IPS DF 6.9 (cell line): ENCODE data around the gene RCE1.

Experiments
- DNase-seq: peaks from one replicate; pipeline ENCODE4 v3.0.0-alpha.2; 2013; ENCODE audit warnings: low read depth, low spot score
- H3K27ac ChIP-seq: one replicate; pipeline ENCODE4 v1.5.1; 2013; ENCODE audit warnings: low read length, control low read depth
- H3K27me3 ChIP-seq: 2 replicates; pipeline ENCODE4 v1.6.1; 2013; ENCODE audit warnings: mild to moderate bottlenecking, low read length; ENCODE audit not compliant: control insufficient read depth, insufficient read depth
- H3K36me3 ChIP-seq: 2 replicates; pipeline ENCODE4 v1.6.1; 2013; ENCODE audit warnings: low read length; ENCODE audit not compliant: control insufficient read depth, insufficient read depth
- H3K4me1 ChIP-seq: 2 replicates; pipeline ENCODE4 v1.6.1; 2013; ENCODE audit warnings: low read length; ENCODE audit not compliant: control insufficient read depth, insufficient read depth
- H3K4me3 ChIP-seq: 2 replicates; pipeline ENCODE4 v1.5.1; 2013; ENCODE audit warnings: mild to moderate bottlenecking, low read length
- H3K9me3 ChIP-seq: 2 replicates; pipeline ENCODE4 v1.6.1; 2013; ENCODE audit warnings: low read length, inconsistent platforms; ENCODE audit not compliant: control insufficient read depth, insufficient read depth
- WGBS: extraction: QIAGEN DNeasy Blood & Tissue Kit; methylation state at CpG from one replicate; pipeline ENCODE4 v1.1.7; 2013; ENCODE audit warnings: mixed read lengths, missing lambda C conversion rate; ENCODE audit not compliant: insufficient read length, insufficient coverage; 5-methylcytosine and 5-hydroxymethylcytosine counted together

Gene RCE1

DNA sequence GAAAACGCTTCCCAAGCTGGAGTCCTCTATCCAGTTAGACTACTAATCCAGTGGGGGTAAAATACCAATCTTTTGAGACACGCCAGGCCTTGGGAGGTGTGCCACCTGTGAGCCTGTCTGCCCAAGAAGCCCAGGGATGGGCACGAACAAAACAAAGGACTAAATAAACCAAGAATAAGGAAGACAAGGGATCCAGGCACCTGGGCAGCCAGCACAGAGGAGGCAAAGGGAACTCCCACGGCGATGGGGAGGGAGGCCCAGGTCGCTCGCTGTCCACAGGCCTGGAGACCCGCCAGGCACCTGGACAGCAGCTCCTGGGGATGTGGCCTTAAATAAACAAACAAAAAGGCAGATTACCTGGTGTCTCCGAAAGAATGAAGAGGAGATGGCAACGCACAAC is 45.0 kb downstream of the RCE1 start:
- Histone ChIP-seq H3K4me3 (no peak overlapping the region), H3K27me3 (no peaks in the 10 kb centered on the region), H3K9me3 (no peaks in the 10 kb centered on the region), H3K36me3 (no peaks in the 10 kb centered on the region), H3K4me1 (peaks cover 1% of the 10 kb centered on the region; the same call in 1 of the 2 replicates), H3K27ac (no peak overlapping the region)
- WGBS: no CpG with 5 or more reads among the region's 10 CpGs
- no peak for DNase-seq

DNA sequence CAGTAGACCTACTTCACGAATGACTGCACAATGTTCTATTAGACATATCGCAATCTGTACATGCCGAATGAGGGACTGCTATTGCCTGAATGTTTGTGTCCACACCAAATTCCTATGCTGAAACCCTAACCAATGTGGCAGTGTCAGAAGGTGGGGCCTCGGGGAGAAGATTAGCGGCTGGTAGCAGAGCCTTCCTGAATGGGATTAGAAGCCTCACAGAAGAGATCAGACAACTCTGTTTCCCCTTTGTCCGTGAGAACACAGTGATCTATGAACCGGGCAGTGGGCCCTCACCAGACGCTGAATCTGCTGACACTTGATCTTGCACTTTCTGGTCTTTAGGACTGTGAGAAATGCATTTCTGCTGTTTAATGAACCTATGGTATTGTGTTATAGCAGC is 46.7 kb downstream of the RCE1 start:
- no peaks in the 10 kb centered on the region for H3K36me3 ChIP-seq
- WGBS: no CpG with 5 or more reads among the region's 8 CpGs
- no peak overlapping the region for H3K27ac ChIP-seq
- H3K4me1 ChIP-seq: peaks cover 3% of the 10 kb centered on the region; the same call in 1 of the 2 replicates
- no peaks in the 10 kb centered on the region for H3K9me3 ChIP-seq
- no peaks in the 10 kb centered on the region for H3K27me3 ChIP-seq
- no peak for DNase-seq
- H3K4me3 ChIP-seq: no peak overlapping the region

DNA sequence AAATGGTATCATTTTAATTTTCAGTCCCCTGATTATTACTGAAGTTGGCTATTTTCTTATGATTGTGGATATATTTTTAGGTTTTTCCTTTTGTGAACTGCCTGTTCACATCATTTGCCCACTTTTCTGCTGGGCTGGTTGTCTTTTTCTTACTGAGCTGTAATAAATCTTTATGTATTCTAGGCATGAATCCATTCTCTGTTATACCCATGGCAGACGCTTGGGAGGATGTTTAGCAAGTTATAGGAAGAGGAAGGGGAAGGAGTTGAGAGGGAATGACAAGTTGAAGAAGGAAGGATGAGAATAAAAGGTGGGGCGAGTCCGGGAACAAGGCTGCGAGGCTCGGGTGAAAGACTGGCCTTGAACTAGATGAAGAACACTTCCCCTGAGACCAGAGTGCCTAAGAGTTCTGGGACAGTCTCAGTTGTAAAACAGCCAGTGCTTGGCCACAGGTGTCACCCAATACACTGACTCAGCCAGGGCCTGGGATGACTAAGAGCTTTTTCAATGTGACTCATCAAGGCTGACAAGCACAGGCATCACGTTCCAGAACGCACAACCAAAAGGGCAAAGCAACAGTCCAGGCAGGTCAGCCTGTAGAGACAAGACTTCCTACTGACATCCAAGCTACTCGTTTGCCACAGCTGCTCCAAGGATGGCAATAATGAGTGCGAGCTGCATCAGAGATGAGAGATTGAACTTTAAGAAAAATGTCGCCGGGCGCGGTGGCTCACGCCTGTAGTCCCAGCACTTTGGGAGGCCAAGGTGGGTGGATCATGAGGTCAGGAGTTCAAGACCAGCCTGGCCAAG is 48.8 kb downstream of the RCE1 start:
- 100% methylated on average over 1 of the region's 14 CpGs for WGBS
- Histone ChIP-seq H3K9me3 (no peaks in the 10 kb centered on the region), H3K4me1 (peaks cover 3% of the 10 kb centered on the region; the same call in 1 of the 2 replicates), H3K36me3 (no peaks in the 10 kb centered on the region), H3K4me3 (no peak overlapping the region), H3K27me3 (no peaks in the 10 kb centered on the region), H3K27ac (no peak overlapping the region)
- DNase-seq: no peak

DNA sequence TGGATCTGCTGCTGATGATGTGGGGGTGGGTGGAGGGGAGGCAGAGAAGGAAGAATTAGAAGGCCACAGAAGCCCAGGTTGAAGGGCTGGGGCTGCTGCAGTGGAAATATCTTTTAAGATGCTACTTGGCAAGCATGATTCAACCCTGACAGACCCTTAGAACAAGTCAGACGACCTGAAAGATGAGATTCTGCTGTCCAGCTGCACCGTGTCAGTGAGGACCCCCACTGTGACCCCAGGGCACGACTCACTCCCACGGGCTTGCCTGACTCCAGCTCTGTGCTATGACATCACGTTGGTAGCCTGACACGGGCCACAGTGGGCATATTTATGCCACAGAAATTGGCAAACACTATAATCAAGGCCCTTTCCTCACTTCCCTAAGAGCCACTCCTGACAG is 49.7 kb downstream of the RCE1 start:
- peaks cover 3% of the 10 kb centered on the region; the same call in 1 of the 2 replicates for H3K4me1 ChIP-seq

DNA sequence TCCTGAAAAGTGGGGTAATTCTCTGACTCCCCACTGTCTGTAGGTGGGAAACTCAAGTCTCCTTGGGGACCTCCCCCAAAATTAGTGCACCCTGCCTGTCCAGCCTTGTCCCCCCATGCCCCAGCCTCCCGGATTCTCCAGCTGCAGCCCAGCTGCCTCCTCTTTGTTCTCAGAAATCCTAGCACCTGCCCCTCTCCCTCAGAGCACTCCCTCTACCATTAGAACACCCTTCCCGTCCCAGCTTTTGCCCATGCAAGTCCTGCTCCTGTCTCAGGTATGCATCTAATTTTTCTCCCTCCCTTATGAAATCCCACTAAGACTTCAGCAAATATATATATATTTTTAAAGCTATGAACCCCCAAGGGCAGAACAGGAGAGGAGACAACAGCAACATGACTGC is 50.9 kb downstream of the RCE1 start:
- no CpG with 5 or more reads among the region's 2 CpGs for WGBS
- Histone ChIP-seq H3K27ac (no peak overlapping the region), H3K36me3 (no peaks in the 10 kb centered on the region), H3K9me3 (no peaks in the 10 kb centered on the region), H3K4me3 (no peak overlapping the region), H3K27me3 (no peaks in the 10 kb centered on the region), H3K4me1 (peaks cover 3% of the 10 kb centered on the region; the same call in 1 of the 2 replicates)
- DNase-seq: no peak

More for the DNA sequence above, 49.7 kb downstream of the RCE1 start:
- no peaks in the 10 kb centered on the region for H3K9me3 ChIP-seq
- H3K27ac ChIP-seq: no peak overlapping the region
- WGBS: no CpG with 5 or more reads among the region's 6 CpGs
- no peak overlapping the region for H3K4me3 ChIP-seq
- no peaks in the 10 kb centered on the region for H3K36me3 ChIP-seq
- DNase-seq: no peak
- no peaks in the 10 kb centered on the region for H3K27me3 ChIP-seq
